A549 treated with GW870086 at 1 μM for 4 hours (cell line): ENCODE measurements around the gene ADGRD1. TPM values are rescaled to one million over a fixed set of nuclear protein-coding genes. Genes with fewer than 3 reads are reported as not detected.

ENCODE experiments used
- total RNA-seq: library from RNA; stranded (reverse); fragments of 200-300 nt; extraction: Qiagen RNA extraction; gene quantifications from 5 replicates; pipeline ENCODE4 v1.2.3, GENCODE V29; 2022; ENCODE audit warnings: low read depth

ADGRD1 gene
- 0.28 to 0.78 TPM (median 0.46 TPM) in 5 replicates for total RNA-seq

DNA sequence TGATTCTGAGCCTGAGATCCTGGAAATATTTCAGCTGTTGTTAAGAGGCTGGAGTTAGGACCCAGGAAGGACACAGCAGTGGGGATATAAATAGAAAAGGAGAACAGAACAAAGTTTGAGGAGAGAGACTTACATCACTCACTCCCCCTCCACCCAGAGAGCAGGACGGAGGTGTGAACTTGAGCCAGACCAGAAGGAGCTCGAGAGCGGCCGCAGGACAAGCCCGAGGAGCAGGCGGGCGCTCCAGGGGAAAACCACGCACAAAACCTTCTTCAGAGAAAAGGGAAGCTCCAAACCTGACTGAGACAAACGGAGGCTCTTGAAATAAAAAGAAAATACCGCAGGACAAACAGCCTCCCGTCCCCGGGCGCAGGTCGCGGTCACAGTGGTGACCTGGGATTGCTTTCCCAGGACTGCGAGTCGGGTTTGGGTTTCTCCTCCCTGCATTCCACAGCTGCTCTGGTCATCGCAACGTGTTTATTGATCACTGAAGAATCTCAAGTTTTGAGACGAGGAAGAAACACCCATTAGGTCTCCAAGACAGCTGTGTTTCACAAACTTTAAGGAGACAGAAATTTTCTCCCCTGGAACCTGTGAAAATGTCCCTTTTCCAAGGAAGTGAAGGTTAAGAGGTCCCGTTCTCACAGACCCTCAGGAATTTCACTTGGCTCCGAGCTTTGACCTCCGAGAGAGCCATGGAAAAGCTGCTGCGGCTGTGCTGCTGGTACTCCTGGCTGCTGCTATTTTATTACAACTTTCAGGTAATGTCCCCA lies at the start of gene ADGRD1:
Gene ADGRD1, plus strand, starts transcription at position 137 of the 773 bp plus-strand sequence. Its CDS starts 559 bp downstream, at position 696.

Other genes starting within 250 kb of the ADGRD1 start
- not detected in 5 replicates for gene RIMBP2, start 237.6 kb upstream of the ADGRD1 start, total RNA-seq
- 18.7 to 26.4 TPM (median 25.3 TPM) in 5 replicates for gene STX2, start 114.7 kb upstream of the ADGRD1 start, total RNA-seq
- 1,509 to 1,764 TPM (median 1,730 TPM) in 5 replicates for gene RAN, start 81.8 kb upstream of the ADGRD1 start, total RNA-seq